Nephron progenitor cell (in vitro differentiated cells): ENCODE measurements around the gene ADAM12.

Experiments
- DNase-seq: peaks from one replicate; pipeline ENCODE4 v3.0.0; 2021
- H3K27ac Mint-ChIP-seq: 2 replicates; pipeline ENCODE4 v1.8.0; 2021; ENCODE audit warnings: mild to moderate bottlenecking, moderate library complexity, mixed read lengths
- H3K27me3 Mint-ChIP-seq: 2 replicates; pipeline ENCODE4 v1.8.0; 2021; ENCODE audit warnings: mild to moderate bottlenecking, low read depth, mixed read lengths; ENCODE audit not compliant: poor library complexity
- H3K36me3 Mint-ChIP-seq: 2 replicates; pipeline ENCODE4 v1.8.0; 2021; ENCODE audit warnings: low read depth, mixed read lengths
- H3K4me1 Mint-ChIP-seq: 2 replicates; pipeline ENCODE4 v1.8.0; 2021; ENCODE audit warnings: mixed read lengths
- H3K4me3 Mint-ChIP-seq: 2 replicates; pipeline ENCODE4 v1.8.0; 2021; ENCODE audit warnings: mild to moderate bottlenecking, moderate library complexity, mixed read lengths
- H3K9me3 Mint-ChIP-seq: 2 replicates; pipeline ENCODE4 v1.8.0; 2021; ENCODE audit warnings: mild to moderate bottlenecking, moderate library complexity, mixed read lengths
- CTCF ChIP-seq: fragments of 200-600 bp; sonication (generic); IDR thresholded peaks from 2 replicates; pipeline ENCODE4 v1.5.0; 2021; ENCODE audit warnings: antibody characterized with exemption

ADAM12 gene

GRCh38 chr10:126042354-126042753 is 345.9 kb downstream of the ADAM12 start:
- TF ChIP-seq CTCF: no peak
- peak overlapping the region; percentile 24 for H3K4me3 Mint-ChIP-seq
- peaks cover 4% of the 10 kb centered on the region for H3K36me3 Mint-ChIP-seq
- H3K4me1 Mint-ChIP-seq: peaks cover 66% of the 10 kb centered on the region
- DNase-seq: no peak
- no peaks in the 10 kb centered on the region for H3K9me3 Mint-ChIP-seq
- H3K27me3 Mint-ChIP-seq: no peaks in the 10 kb centered on the region
- H3K27ac Mint-ChIP-seq: peak overlapping the region; percentile 99

GRCh38 chr10:126041804-126042231 is 346.5 kb downstream of the ADAM12 start:
- peak overlapping the region; percentile 7 for H3K4me3 Mint-ChIP-seq
- H3K27me3 Mint-ChIP-seq: no peaks in the 10 kb centered on the region
- no peak for TF ChIP-seq CTCF
- H3K9me3 Mint-ChIP-seq: no peaks in the 10 kb centered on the region
- peak overlapping the region; percentile 99 for H3K27ac Mint-ChIP-seq
- H3K36me3 Mint-ChIP-seq: peaks cover 4% of the 10 kb centered on the region
- peak; percentile 77 for DNase-seq
- H3K4me1 Mint-ChIP-seq: peaks cover 68% of the 10 kb centered on the region

- H3K9me3 Mint-ChIP-seq: no peaks in the 10 kb centered on the region
- H3K4me3 Mint-ChIP-seq: peak overlapping the region; percentile 46
- no peaks in the 10 kb centered on the region for H3K27me3 Mint-ChIP-seq
- H3K4me1 Mint-ChIP-seq: peaks cover 68% of the 10 kb centered on the region
- DNase-seq: no peak
- H3K36me3 Mint-ChIP-seq: peaks cover 4% of the 10 kb centered on the region
- TF ChIP-seq CTCF: no peak
- peak overlapping the region; percentile 99 for H3K27ac Mint-ChIP-seq
These were observed 347.2 kb downstream of the ADAM12 start for GRCh38 chr10:126041117-126041516.

- H3K9me3 Mint-ChIP-seq: peaks cover 12% of the 10 kb centered on the region
- no peaks in the 10 kb centered on the region for H3K27me3 Mint-ChIP-seq
- no peak overlapping the region for H3K4me3 Mint-ChIP-seq
- no peak for TF ChIP-seq CTCF
- H3K27ac Mint-ChIP-seq: no peak overlapping the region
- H3K4me1 Mint-ChIP-seq: peaks cover 49% of the 10 kb centered on the region
- H3K36me3 Mint-ChIP-seq: peaks cover 22% of the 10 kb centered on the region
- no peak for DNase-seq
These were observed 350.3 kb downstream of the ADAM12 start for GRCh38 chr10:126037946-126038345.

- H3K4me1 Mint-ChIP-seq: peaks cover 35% of the 10 kb centered on the region
- H3K27ac Mint-ChIP-seq: no peak overlapping the region
- H3K27me3 Mint-ChIP-seq: no peaks in the 10 kb centered on the region
- H3K4me3 Mint-ChIP-seq: no peak overlapping the region
- no peak for TF ChIP-seq CTCF
- peaks cover 32% of the 10 kb centered on the region for H3K36me3 Mint-ChIP-seq
- peaks cover 12% of the 10 kb centered on the region for H3K9me3 Mint-ChIP-seq
- no peak for DNase-seq
These were observed 351.8 kb downstream of the ADAM12 start for GRCh38 chr10:126036515-126036914.

GRCh38 chr10:126034586-126034985 is 353.7 kb downstream of the ADAM12 start:
- H3K27ac Mint-ChIP-seq: no peak overlapping the region
- no peak for DNase-seq
- H3K9me3 Mint-ChIP-seq: peaks cover 20% of the 10 kb centered on the region
- peaks cover 40% of the 10 kb centered on the region for H3K36me3 Mint-ChIP-seq
- TF ChIP-seq CTCF: no peak
- peaks cover 15% of the 10 kb centered on the region for H3K4me1 Mint-ChIP-seq
- H3K4me3 Mint-ChIP-seq: no peak overlapping the region
- no peaks in the 10 kb centered on the region for H3K27me3 Mint-ChIP-seq
